ENCODE data around the gene CLIC3.
A peak's percentile ranks its signal among the peaks of the same experiment; 100 is the strongest.

CLIC3 gene

GRCh38 chr9:137002646-137003041 is 6.3 kb upstream of the CLIC3 start:
- Mint-ChIP-seq H3K36me3 (ENCODE audit: low read depth) (no peaks in the 10 kb centered on the region), H3K4me1 (ENCODE audit: low read depth) (peaks cover 34% of the 10 kb centered on the region), H3K4me3 (no peak overlapping the region), H3K27ac (no peak overlapping the region), H3K27me3 (peaks cover 7% of the 10 kb centered on the region), H3K9me3 (no peaks in the 10 kb centered on the region)
- DNase-seq = no peak

GRCh38 chr9:137001857-137002645 is 5.7 kb upstream of the CLIC3 start:
- no peak overlapping the region for H3K4me3 Mint-ChIP-seq
- H3K4me1 Mint-ChIP-seq (ENCODE audit: low read depth) = peaks cover 39% of the 10 kb centered on the region
- peaks cover 9% of the 10 kb centered on the region for H3K27me3 Mint-ChIP-seq
- no peaks in the 10 kb centered on the region for H3K9me3 Mint-ChIP-seq
- H3K27ac Mint-ChIP-seq = no peak overlapping the region
- DNase-seq = no peak
- H3K36me3 Mint-ChIP-seq (ENCODE audit: low read depth) = no peaks in the 10 kb centered on the region

GRCh38 chr9:137000177-137000930 is 4.0 kb upstream of the CLIC3 start:
- no peak for DNase-seq
- peaks cover 9% of the 10 kb centered on the region for H3K27me3 Mint-ChIP-seq
- H3K4me1 Mint-ChIP-seq (ENCODE audit: low read depth) = peaks cover 38% of the 10 kb centered on the region
- H3K4me3 Mint-ChIP-seq = peak overlapping the region; percentile 38
- peak overlapping the region; percentile 69 for H3K27ac Mint-ChIP-seq
- no peaks in the 10 kb centered on the region for H3K36me3 Mint-ChIP-seq (ENCODE audit: low read depth)
- no peaks in the 10 kb centered on the region for H3K9me3 Mint-ChIP-seq

DNA sequence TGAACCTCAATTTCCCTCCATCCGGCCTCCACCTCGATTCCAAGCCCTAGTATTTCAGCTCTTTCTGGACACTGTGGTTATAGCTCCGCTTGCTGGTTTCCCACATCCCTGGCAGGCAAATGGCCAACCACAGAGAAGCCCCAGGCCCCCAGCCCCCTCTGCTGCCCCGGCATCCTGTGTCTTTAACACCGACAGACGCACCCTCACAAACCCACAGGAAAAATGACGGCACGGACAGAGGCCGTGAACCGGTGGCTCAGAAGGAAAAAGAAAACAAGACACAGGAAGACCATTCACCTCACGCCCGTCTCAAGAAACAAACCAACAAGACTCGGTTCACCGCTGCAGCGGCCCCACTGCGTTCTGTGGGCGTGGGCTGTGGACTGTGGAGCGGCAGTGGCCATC is 1.5 kb upstream of the CLIC3 start:
- Mint-ChIP-seq H3K4me3 (peak overlapping the region; percentile 4), H3K36me3 (ENCODE audit: low read depth) (peaks cover 15% of the 10 kb centered on the region), H3K27ac (peak overlapping the region; percentile 71), H3K27me3 (peaks cover 9% of the 10 kb centered on the region), H3K9me3 (no peaks in the 10 kb centered on the region), H3K4me1 (ENCODE audit: low read depth) (peaks cover 51% of the 10 kb centered on the region)
- DNase-seq = no peak

GRCh38 chr9:136997371-136997770 is 1.0 kb upstream of the CLIC3 start:
- no peak for DNase-seq
- Mint-ChIP-seq H3K4me1 (ENCODE audit: low read depth) (peaks cover 51% of the 10 kb centered on the region), H3K27ac (peak overlapping the region; percentile 71)

GRCh38 chr9:136995772-136996311 is 526 bp downstream of the CLIC3 start:
- no peak for DNase-seq
- Mint-ChIP-seq H3K4me3 (no peak overlapping the region), H3K27me3 (peaks cover 9% of the 10 kb centered on the region), H3K9me3 (no peaks in the 10 kb centered on the region), H3K36me3 (ENCODE audit: low read depth) (peaks cover 19% of the 10 kb centered on the region), H3K27ac (no peak overlapping the region), H3K4me1 (ENCODE audit: low read depth) (peaks cover 55% of the 10 kb centered on the region)

More at GRCh38 chr9:136997371-136997770, 1.0 kb upstream of the CLIC3 start:
- no peaks in the 10 kb centered on the region for H3K9me3 Mint-ChIP-seq
- peaks cover 9% of the 10 kb centered on the region for H3K27me3 Mint-ChIP-seq
- H3K4me3 Mint-ChIP-seq = peak overlapping the region; percentile 4
- H3K36me3 Mint-ChIP-seq (ENCODE audit: low read depth) = peaks cover 19% of the 10 kb centered on the region

- Mint-ChIP-seq H3K4me3 (no peak overlapping the region), H3K36me3 (ENCODE audit: low read depth) (peaks cover 19% of the 10 kb centered on the region), H3K4me1 (ENCODE audit: low read depth) (peaks cover 51% of the 10 kb centered on the region), H3K27me3 (peaks cover 9% of the 10 kb centered on the region), H3K9me3 (no peaks in the 10 kb centered on the region), H3K27ac (no peak overlapping the region)
- DNase-seq = no peak
Measured at GRCh38 chr9:136995362-136995761, 1.0 kb downstream of the CLIC3 start.

DNA sequence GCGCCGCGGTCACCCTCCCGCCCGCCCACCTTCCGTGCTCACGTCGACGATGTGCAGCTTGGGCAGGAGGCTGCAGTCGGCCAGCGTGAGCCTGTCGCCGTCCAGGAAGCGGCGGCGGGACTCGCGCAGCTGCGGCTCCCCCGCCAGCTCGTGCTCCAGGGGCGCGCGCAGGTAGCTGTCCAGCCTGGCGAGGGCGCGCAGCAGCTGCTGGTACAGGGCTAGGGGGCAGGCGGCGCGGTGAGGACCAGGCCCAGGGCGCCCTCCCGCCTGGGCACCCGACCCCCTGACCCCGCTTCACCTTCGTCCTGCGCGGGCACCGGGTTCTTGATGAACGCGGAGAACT is 1.5 kb downstream of the CLIC3 start:
- peaks cover 9% of the 10 kb centered on the region for H3K27me3 Mint-ChIP-seq
- H3K4me1 Mint-ChIP-seq (ENCODE audit: low read depth) = peaks cover 46% of the 10 kb centered on the region
- H3K36me3 Mint-ChIP-seq (ENCODE audit: low read depth) = peaks cover 19% of the 10 kb centered on the region
- no peak overlapping the region for H3K4me3 Mint-ChIP-seq
- DNase-seq = no peak
- no peak overlapping the region for H3K27ac Mint-ChIP-seq
- H3K9me3 Mint-ChIP-seq = no peaks in the 10 kb centered on the region

GRCh38 chr9:136994180-136994887 is 2.0 kb downstream of the CLIC3 start:
- no peak overlapping the region for H3K27ac Mint-ChIP-seq

GRCh38 chr9:136992819-136993369 is 3.5 kb downstream of the CLIC3 start:
- peaks cover 33% of the 10 kb centered on the region for H3K4me1 Mint-ChIP-seq (ENCODE audit: low read depth)
- no peaks in the 10 kb centered on the region for H3K9me3 Mint-ChIP-seq
- H3K27ac Mint-ChIP-seq = peak overlapping the region; percentile 87
- no peak for DNase-seq
- H3K27me3 Mint-ChIP-seq = peaks cover 4% of the 10 kb centered on the region
- peak overlapping the region; percentile 87 for H3K4me3 Mint-ChIP-seq
- H3K36me3 Mint-ChIP-seq (ENCODE audit: low read depth) = peaks cover 19% of the 10 kb centered on the region

More at GRCh38 chr9:136994180-136994887, 2.0 kb downstream of the CLIC3 start:
- Mint-ChIP-seq H3K27me3 (peaks cover 9% of the 10 kb centered on the region), H3K4me3 (peak overlapping the region; percentile 87), H3K9me3 (no peaks in the 10 kb centered on the region), H3K4me1 (ENCODE audit: low read depth) (peaks cover 43% of the 10 kb centered on the region), H3K36me3 (ENCODE audit: low read depth) (peaks cover 19% of the 10 kb centered on the region)
- DNase-seq = no peak

DNA sequence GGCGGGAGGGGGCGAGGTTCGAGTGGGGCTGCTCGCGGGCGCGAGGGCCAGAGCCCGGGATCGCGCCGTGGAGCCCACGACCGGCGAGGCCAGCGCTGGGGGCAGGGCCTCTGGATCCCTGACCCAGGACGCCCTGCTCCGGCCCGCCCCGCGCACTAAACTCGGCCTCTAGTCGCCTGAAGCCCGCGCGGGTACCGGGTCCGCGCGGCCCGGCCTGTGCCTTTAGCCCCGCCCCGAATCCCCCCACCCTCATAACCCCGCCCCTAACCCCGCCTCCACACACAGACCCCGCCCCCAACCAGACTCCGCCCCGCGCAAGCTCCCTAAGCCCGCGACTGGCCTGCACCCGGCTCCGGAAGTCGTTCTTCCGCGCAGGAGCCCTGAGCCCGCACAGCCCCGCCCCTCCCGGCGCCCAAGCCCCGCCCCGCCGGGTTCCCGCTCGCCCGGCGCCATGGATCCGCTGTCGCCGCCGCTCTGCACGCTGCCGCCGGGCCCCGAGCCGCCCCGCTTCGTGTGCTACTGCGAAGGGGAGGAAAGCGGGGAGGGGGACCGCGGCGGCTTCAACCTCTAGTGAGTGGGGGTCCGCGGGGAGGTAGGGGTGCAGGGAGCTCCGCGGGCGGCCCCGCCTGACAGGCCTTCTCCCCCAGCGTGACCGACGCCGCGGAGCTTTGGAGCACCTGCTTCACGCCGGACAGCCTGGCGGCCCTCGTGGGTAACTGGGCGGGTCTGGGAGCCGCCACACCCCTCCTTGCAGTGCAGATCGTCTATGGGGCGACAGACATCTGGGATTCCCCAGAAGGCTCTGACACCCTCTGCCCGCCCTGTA is 4.2 kb downstream of the CLIC3 start, which contains the start of gene PAXX:
PAXX (plus strand) TSS at position 430 of the 826 bp plus-strand sequence; CDS start at position 452, 22 bp downstream.
- H3K4me1 Mint-ChIP-seq (ENCODE audit: low read depth) = peaks cover 26% of the 10 kb centered on the region
- peak; percentile 97 for DNase-seq
- H3K9me3 Mint-ChIP-seq = no peaks in the 10 kb centered on the region
- peaks cover 3% of the 10 kb centered on the region for H3K27me3 Mint-ChIP-seq
- H3K36me3 Mint-ChIP-seq (ENCODE audit: low read depth) = peaks cover 19% of the 10 kb centered on the region
- peak within 1 kb of the TSS; percentile 87 for H3K27ac Mint-ChIP-seq
- H3K4me3 Mint-ChIP-seq = peak within 1 kb of the TSS; percentile 87

DNA sequence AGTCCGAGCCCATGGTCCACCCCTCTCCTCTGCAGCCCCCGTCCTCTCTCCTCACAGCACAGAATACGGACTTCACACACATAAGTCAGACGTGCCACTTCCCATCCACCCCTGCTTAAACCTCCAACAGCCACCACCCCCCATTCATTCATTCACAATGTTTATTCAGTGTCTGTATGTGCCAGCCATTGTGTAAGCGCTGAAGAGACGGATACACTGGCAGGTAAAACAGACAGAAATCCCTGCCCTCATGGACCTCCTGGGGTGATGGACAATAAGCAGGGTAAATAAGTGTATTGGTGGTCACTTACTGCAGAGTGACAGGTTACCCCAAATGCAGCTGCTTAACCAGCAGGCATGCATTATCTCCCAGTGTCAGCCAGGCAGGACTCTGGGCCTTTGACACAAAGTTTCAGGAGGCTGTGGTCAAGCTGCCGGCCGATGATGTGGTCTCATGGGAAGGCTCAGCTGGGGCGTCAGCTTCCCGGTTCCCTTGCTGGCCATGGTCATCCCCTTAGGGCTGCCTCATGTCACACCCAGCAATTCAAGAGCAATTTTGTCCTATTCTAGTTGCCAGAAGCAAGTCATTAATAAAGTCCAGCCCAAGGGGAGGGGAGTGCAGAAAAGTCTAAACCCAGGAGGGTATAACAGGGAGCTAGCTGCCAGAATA is 6.0 kb downstream of the CLIC3 start:
- H3K27me3 Mint-ChIP-seq = peaks cover 8% of the 10 kb centered on the region
- H3K27ac Mint-ChIP-seq = peak overlapping the region; percentile 39
- H3K4me1 Mint-ChIP-seq (ENCODE audit: low read depth) = peaks cover 18% of the 10 kb centered on the region
- H3K9me3 Mint-ChIP-seq = no peaks in the 10 kb centered on the region
- H3K4me3 Mint-ChIP-seq = no peak overlapping the region
- no peak for DNase-seq
- H3K36me3 Mint-ChIP-seq (ENCODE audit: low read depth) = peaks cover 19% of the 10 kb centered on the region

GRCh38 chr9:136988872-136989271 is 7.5 kb downstream of the CLIC3 start:
- peaks cover 21% of the 10 kb centered on the region for H3K27me3 Mint-ChIP-seq
- H3K4me3 Mint-ChIP-seq = no peak overlapping the region
- no peak overlapping the region for H3K27ac Mint-ChIP-seq
- no peaks in the 10 kb centered on the region for H3K9me3 Mint-ChIP-seq
- peaks cover 14% of the 10 kb centered on the region for H3K4me1 Mint-ChIP-seq (ENCODE audit: low read depth)
- H3K36me3 Mint-ChIP-seq (ENCODE audit: low read depth) = peaks cover 14% of the 10 kb centered on the region
- no peak for DNase-seq

All from activated T-cell treated with anti-CD3 and anti-CD28 coated beads, Interleukin-2, amount 50 U/mL, for 24 hours (primary cell).